NK-92 (cell line): ENCODE data around the gene POTED.
"Not testable (repeated sequence)": the region's sequence is repeated elsewhere in the genome, so short reads cannot be mapped to it uniquely, and the experiment has no call there.

Source experiments
- DNase-seq: peaks from one replicate; lab custom pipeline; 2025; ENCODE audit not compliant: unreplicated experiment; lab: John Stamatoyannopoulos, UW

Gene POTED

DNA sequence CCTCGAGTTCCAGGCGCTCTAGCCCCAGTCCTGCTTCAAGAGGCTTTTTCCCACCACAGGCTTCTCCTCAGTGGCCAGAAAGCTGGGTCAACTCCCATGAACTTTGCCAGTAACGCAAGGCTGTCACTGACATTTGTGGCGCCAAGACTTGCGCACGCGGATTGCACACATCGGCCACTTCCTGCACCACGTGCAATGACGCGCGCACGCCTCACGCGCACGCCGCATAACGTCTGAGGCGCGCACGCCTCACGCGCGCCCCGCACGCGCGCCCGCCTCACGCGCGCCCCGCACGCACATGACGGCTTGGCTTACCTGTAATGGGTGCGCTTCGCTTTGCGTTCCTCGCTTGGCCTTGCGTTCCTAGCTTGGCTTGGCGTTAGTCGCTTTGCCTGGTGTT is at the start of gene POTED:
POTED (plus strand) TSS at position 301 of the 400 bp plus-strand sequence. CDS start 452 bp downstream, outside the sequence.
- DNase-seq, result not testable (repeated sequence)

DNA sequence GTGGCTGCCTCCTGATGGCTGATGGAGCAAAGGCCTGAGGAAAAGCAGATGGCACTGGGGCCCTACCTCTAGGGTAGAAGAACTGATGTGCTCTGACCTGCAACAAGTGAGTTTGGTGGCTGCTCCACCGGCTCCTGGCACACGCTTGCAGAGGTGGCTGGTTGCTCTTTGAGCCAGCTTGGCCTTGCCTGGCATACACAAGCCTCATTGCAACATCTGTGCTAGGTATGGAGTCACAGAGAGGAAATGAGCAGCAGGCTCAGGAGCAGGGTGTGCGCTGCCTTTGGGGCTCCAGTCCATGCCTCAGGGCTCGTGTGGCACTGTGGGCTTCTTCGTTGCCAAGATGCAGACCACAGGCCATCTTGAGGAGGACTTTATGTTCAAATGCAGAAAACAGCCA is 40.5 kb downstream of the POTED start:
- DNase-seq, result not testable (repeated sequence)

DNA sequence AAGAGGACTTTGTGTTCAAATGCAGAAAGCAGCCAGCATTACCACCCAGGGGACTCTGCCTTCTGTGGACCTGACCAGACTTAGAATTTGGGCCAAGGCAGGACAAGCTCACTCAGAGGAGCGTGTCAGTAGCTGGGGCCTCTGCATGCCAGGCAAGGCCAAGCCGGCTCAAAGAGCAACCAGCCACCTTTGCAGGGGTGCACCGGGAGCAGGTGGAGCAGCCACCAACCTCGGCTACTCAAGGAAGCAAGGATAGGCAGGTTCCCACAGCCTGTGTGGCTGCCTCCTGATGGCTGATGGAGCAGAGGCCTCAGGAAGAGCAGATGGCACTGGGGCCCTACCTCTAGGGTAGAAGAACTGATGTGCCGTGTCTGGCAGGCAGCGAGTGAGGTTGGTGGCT is 42.2 kb downstream of the POTED start:
- DNase-seq, result not testable (repeated sequence)
